DND-41 (cell line): ENCODE results near the gene ZSCAN22.

Experiments
- ATAC-seq: fragments of 200-7000 bp; cut with Tn5 transposase; 3 replicates; pipeline ENCODE4 v1.9.1; 2021; ENCODE audit warnings: low read depth; ENCODE audit not compliant: insufficient read depth
- DNase-seq: peaks from one replicate; pipeline ENCODE4 v3.0.0-alpha.2; 2020
- H2AFZ ChIP-seq: 2 replicates; pipeline ENCODE4 v1.6.0; 2012; ENCODE audit warnings: low read depth, low read length
- H3K27ac ChIP-seq: 2 replicates; pipeline ENCODE4 v1.5.1; 2012; ENCODE audit warnings: low read length, inconsistent platforms
- H3K27me3 ChIP-seq: fragments of 200-600 bp; sonication (generic); 2 replicates; pipeline ENCODE4 v1.6.0; 2012; ENCODE audit warnings: low read length, mild to moderate bottlenecking, inconsistent platforms; ENCODE audit not compliant: insufficient read depth, poor library complexity
- H3K36me3 ChIP-seq: 2 replicates; pipeline ENCODE4 v1.5.1; 2012; ENCODE audit warnings: low read length, inconsistent platforms; ENCODE audit not compliant: insufficient read depth
- H3K4me1 ChIP-seq: 2 replicates; pipeline ENCODE4 v1.5.1; 2012; ENCODE audit warnings: mild to moderate bottlenecking, low read length; ENCODE audit not compliant: insufficient read depth
- H3K4me2 ChIP-seq: 2 replicates; pipeline ENCODE4 v1.6.0; 2012; ENCODE audit warnings: mild to moderate bottlenecking, moderate library complexity, low read length, inconsistent platforms; ENCODE audit not compliant: insufficient read depth
- H3K4me3 ChIP-seq, 2 experiments: fragments of 200-600 bp in 1 of 2; shearing (Covaris generic) in 1 of 2; 2 replicates each; pipeline ENCODE4 v1.5.1; 2012 to 2016; ENCODE audit warnings: inconsistent platforms in 2 of 2, low read length in 2 of 2, mild to moderate bottlenecking in 2 of 2, low read depth in 1 of 2, moderate library complexity in 1 of 2
- H3K79me2 ChIP-seq: 2 replicates; pipeline ENCODE4 v1.6.0; 2012; ENCODE audit warnings: low read length, inconsistent platforms; ENCODE audit not compliant: insufficient read depth
- H3K9ac ChIP-seq: 2 replicates; pipeline ENCODE4 v1.6.0; 2012; ENCODE audit warnings: low read depth, mild to moderate bottlenecking, inconsistent platforms, low read length, moderate library complexity
- H3K9me3 ChIP-seq: 2 replicates; pipeline ENCODE4 v1.5.1; 2012; ENCODE audit warnings: low read length, moderate library complexity, mild to moderate bottlenecking, inconsistent platforms; ENCODE audit not compliant: insufficient read depth, severe bottlenecking
- H4K20me1 ChIP-seq: 2 replicates; pipeline ENCODE4 v1.6.0; 2012; ENCODE audit warnings: low read length; ENCODE audit not compliant: insufficient read depth
- CTCF ChIP-seq: IDR thresholded peaks from 2 replicates; pipeline ENCODE4 v1.5.1; 2012; ENCODE audit warnings: borderline replicate concordance, low read length, moderate library complexity, mild to moderate bottlenecking; ENCODE audit not compliant: poor library complexity, severe bottlenecking; ENCODE audit errors: extremely low read depth
- EZH2 ChIP-seq: IDR thresholded peaks from 3 replicates; pipeline ENCODE4 v1.6.1; 2012; ENCODE audit warnings: borderline replicate concordance, low read depth, mild to moderate bottlenecking, moderate library complexity, low read length, inconsistent platforms; ENCODE audit not compliant: severe bottlenecking

Gene ZSCAN22

DNA sequence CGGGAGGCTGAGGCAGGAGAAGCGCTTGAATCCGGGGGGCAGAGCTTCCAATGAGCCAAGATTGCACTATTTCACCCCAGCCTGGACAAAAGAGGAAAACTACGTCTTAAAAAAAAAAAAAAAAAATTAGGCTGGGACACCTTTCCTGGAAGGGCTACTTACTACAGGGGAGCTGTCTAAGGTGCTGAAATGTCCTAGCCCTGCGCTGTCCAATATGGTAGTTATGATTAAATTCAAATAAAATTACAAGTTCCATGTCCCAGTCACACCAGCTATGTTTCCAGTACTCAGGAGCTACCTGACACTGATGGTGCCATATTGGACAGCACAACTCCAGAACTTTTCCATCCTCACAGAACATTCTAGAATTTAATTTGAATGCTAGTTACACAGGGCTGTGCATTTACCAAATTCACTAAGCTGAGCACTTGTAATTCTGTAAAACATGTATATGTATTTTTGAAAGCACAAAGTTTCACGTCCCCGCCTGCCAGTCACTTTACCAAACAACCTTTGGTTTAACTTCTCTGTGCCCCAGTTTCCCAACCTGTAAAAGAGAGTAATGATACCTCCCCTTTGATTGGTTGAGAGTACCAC, 9.2 kb upstream of the ZSCAN22 start:
- H3K9ac ChIP-seq = no peak overlapping the region
- no peak overlapping the region for H3K27ac ChIP-seq
- H3K4me2 ChIP-seq = no peak overlapping the region
- ATAC-seq = peak; percentile 73; the same call in 2 of the 3 replicates
- peaks cover 48% of the 10 kb centered on the region; the same call in 1 of the 2 replicates for H4K20me1 ChIP-seq
- H3K79me2 ChIP-seq = no peaks in the 10 kb centered on the region; the same call in 1 of the 2 replicates
- no peak overlapping the region for H3K4me3 ChIP-seq
- no peaks in the 10 kb centered on the region for H3K4me1 ChIP-seq
- TF ChIP-seq EZH2 = no peak
- no peak overlapping the region for H2AFZ ChIP-seq
- H3K36me3 ChIP-seq = peaks cover 37% of the 10 kb centered on the region
- H3K9me3 ChIP-seq = no peaks in the 10 kb centered on the region
- no peaks in the 10 kb centered on the region for H3K27me3 ChIP-seq
- DNase-seq = peak; percentile 60

DNA sequence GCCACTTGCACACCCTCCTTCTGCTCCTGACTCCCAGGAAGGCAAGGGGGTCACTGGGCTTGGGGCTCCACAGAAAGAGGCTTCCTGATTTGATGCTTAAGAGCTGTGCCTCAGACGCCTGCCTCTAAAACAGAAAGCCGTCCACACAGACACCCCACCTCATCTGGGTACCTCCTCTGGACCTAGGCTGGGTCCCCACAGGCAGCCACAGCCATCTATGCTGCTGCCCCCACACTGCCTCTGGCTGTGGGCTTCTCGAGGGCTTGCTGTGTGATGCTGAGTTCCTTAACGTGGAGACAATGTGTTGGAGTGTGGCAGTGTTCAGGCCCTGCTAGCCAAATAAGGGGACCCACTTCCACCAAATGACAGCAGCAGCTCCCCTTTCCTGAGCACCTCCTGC, 8.5 kb upstream of the ZSCAN22 start:
- no peaks in the 10 kb centered on the region for H3K27me3 ChIP-seq
- no peak for ATAC-seq
- no peaks in the 10 kb centered on the region for H3K4me1 ChIP-seq
- no peak overlapping the region for H3K9ac ChIP-seq
- no peak for DNase-seq
- no peak overlapping the region for H3K4me3 ChIP-seq
- TF ChIP-seq EZH2 (no peak), CTCF (no peak)
- no peaks in the 10 kb centered on the region for H3K9me3 ChIP-seq
- H3K27ac ChIP-seq = no peak overlapping the region
- no peak overlapping the region for H3K4me2 ChIP-seq
- no peak overlapping the region for H2AFZ ChIP-seq
- no peaks in the 10 kb centered on the region for H3K79me2 ChIP-seq
- peaks cover 29% of the 10 kb centered on the region for H3K36me3 ChIP-seq
- peaks cover 43% of the 10 kb centered on the region; the same call in 1 of the 2 replicates for H4K20me1 ChIP-seq

GRCh38 chr19:58319241-58319640, 7.6 kb upstream of the ZSCAN22 start:
- no peak overlapping the region for H3K9ac ChIP-seq
- no peak overlapping the region for H3K27ac ChIP-seq
- no peak for TF ChIP-seq CTCF
- TF ChIP-seq EZH2 = no peak
- no peak for DNase-seq
- ATAC-seq = no peak
- no peak overlapping the region for H2AFZ ChIP-seq
- no peaks in the 10 kb centered on the region for H3K27me3 ChIP-seq
- peaks cover 20% of the 10 kb centered on the region for H3K36me3 ChIP-seq
- no peak overlapping the region for H3K4me2 ChIP-seq
- no peaks in the 10 kb centered on the region for H3K9me3 ChIP-seq
- peaks cover 43% of the 10 kb centered on the region; the same call in 1 of the 2 replicates for H4K20me1 ChIP-seq
- no peak overlapping the region for H3K4me3 ChIP-seq
- no peaks in the 10 kb centered on the region for H3K79me2 ChIP-seq
- no peaks in the 10 kb centered on the region for H3K4me1 ChIP-seq

GRCh38 chr19:58325311-58326022, 1.3 kb upstream of the ZSCAN22 start:
- ATAC-seq (no peak), DNase-seq (no peak)
- peaks cover 39% of the 10 kb centered on the region for H3K4me1 ChIP-seq
- no peaks in the 10 kb centered on the region for H4K20me1 ChIP-seq
- TF ChIP-seq CTCF (no peak), EZH2 (no peak)
- H3K9ac ChIP-seq = peak overlapping the region; percentile 63
- H3K27me3 ChIP-seq = no peaks in the 10 kb centered on the region
- peak overlapping the region; percentile 93 for H3K4me2 ChIP-seq
- peaks cover 32% of the 10 kb centered on the region for H3K79me2 ChIP-seq
- peaks cover 6% of the 10 kb centered on the region; the same call in 1 of the 2 replicates for H3K36me3 ChIP-seq
- H3K9me3 ChIP-seq = no peaks in the 10 kb centered on the region
- H3K4me3 ChIP-seq = peak overlapping the region; percentile 58 to 76; a peak in 3 of 4 replicates
- H3K27ac ChIP-seq = peak overlapping the region; percentile 74
- 0 out of 2 replicates have a peak overlapping the region, but pooled peaks have one; percentile 94 for H2AFZ ChIP-seq
